Suprapubic skin (tissue), 4 donors: ENCODE measurements around the gene HIGD2A. TPM values are rescaled to one million over a fixed set of nuclear protein-coding genes. Genes with fewer than 3 reads are reported as not detected.
"Not testable (repeated sequence)": the region's sequence is repeated elsewhere in the genome, so short reads cannot be mapped to it uniquely, and the experiment has no call there.

ENCODE experiments used
- DNase-seq, 2 donors: peaks; one replicate each; pipeline ENCODE4 v3.0.0-alpha.2; 2019; ENCODE audit warnings: low spot score in 2 of 2
- H3K27ac ChIP-seq: fragments of 200-600 bp; sonication (generic); one replicate; pipeline ENCODE4 v1.5.1; 2019
- H3K27me3 ChIP-seq: fragments of 200-600 bp; sonication (generic); one replicate; pipeline ENCODE4 v1.5.1; 2019
- H3K36me3 ChIP-seq: fragments of 200-600 bp; sonication (generic); one replicate; pipeline ENCODE4 v1.5.1; 2019
- H3K4me1 ChIP-seq: fragments of 200-600 bp; sonication (generic); one replicate; pipeline ENCODE4 v1.5.1; 2019
- H3K4me3 ChIP-seq: fragments of 200-600 bp; sonication (generic); one replicate; pipeline ENCODE4 v1.5.1; 2019; ENCODE audit warnings: mild to moderate bottlenecking
- H3K9me3 ChIP-seq: fragments of 200-600 bp; sonication (generic); one replicate; pipeline ENCODE4 v1.5.1; 2019
- EP300 ChIP-seq: sonication (generic); formaldehyde crosslinking; IDR thresholded peaks from one replicate; pipeline ENCODE4 v1.6.1; 2017; ENCODE audit warnings: antibody characterized with exemption
- POLR2A ChIP-seq, 2 donors: fragments of 450-650 bp; IDR thresholded peaks; one replicate each; pipeline ENCODE4 v1.6.1; 2017; ENCODE audit warnings: antibody characterized with exemption in 2 of 2, mild to moderate bottlenecking in 2 of 2, moderate library complexity in 2 of 2
- POLR2AphosphoS5 ChIP-seq, 3 donors: sonication (generic); formaldehyde crosslinking; IDR thresholded peaks; one replicate each; pipeline ENCODE4 v1.6.1; 2017; ENCODE audit warnings: antibody characterized with exemption in 3 of 3
- WGBS: methylation state at CpG from one replicate; pipeline ENCODE4 v1.1.5; 2018; 5-methylcytosine and 5-hydroxymethylcytosine counted together
- total RNA-seq, 4 donors: library from RNA; depleted of rRNA; stranded (reverse); fragments of >200 nt; gene quantifications; one replicate each; pipeline ENCODE4 v1.1.0, GENCODE V29; 2016
- TF ChIP-seq, protein P1 (sequence below), 2 donors: fragments of 200-600 bp in 1 of 2; fragments of 450-650 bp in 1 of 2; sonication (generic) in 1 of 2; IDR thresholded peaks; one replicate each; pipeline ENCODE4 v1.5.1; 2016 to 2019; ENCODE audit warnings: antibody characterized with exemption in 2 of 2, mild to moderate bottlenecking in 1 of 2, moderate library complexity in 1 of 2

The HIGD2A gene
- total RNA-seq, 4 donors from 2014 or later, result 119 to 173 (median 161) TPM

DNA sequence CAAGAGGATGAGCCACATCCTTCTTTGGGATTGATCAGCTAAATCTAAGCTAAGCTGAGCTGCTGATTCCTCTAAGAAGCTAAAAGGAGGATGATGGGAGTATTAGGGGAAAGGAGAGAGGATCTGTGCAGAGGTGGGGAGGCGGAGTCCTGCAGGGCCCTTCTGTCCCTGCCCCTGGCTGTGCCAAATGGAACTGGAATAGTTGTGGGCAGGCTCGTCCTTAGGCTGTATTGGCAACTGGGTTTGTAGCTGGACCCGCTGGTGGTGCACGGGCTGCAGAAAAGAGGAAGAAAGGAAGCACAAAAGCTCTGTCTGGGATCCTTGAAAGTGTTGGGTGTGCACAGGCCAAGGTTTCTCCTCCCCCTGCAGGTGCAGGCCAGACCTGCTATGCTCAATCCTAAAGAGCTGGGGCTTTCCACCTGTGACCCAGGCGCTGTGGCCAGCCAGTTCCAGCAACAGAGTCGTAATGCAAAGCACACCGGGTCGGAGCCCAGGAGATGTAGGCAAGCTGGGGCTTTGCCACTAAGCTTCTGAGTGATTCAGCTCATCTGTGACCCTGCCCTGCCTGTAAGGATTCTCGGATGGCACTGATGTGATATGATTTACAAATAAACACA is 18.0 kb downstream of the HIGD2A start:
- H3K4me3 ChIP-seq, result no peak overlapping the region
- no peaks in the 10 kb centered on the region for H3K9me3 ChIP-seq
- TF ChIP-seq EP300 (no peak), POLR2AphosphoS5 (IDR thresholded peaks at IDR 0.05) (no peak), POLR2A (IDR thresholded peaks at IDR 0.05) (no peak)
- TF ChIP-seq, protein P1, sequence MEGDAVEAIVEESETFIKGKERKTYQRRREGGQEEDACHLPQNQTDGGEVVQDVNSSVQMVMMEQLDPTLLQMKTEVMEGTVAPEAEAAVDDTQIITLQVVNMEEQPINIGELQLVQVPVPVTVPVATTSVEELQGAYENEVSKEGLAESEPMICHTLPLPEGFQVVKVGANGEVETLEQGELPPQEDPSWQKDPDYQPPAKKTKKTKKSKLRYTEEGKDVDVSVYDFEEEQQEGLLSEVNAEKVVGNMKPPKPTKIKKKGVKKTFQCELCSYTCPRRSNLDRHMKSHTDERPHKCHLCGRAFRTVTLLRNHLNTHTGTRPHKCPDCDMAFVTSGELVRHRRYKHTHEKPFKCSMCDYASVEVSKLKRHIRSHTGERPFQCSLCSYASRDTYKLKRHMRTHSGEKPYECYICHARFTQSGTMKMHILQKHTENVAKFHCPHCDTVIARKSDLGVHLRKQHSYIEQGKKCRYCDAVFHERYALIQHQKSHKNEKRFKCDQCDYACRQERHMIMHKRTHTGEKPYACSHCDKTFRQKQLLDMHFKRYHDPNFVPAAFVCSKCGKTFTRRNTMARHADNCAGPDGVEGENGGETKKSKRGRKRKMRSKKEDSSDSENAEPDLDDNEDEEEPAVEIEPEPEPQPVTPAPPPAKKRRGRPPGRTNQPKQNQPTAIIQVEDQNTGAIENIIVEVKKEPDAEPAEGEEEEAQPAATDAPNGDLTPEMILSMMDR (IDR thresholded peaks at IDR 0.05), result no peak
- WGBS, result 58% methylated on average over 9 of the region's 9 CpGs
- peak overlapping the region; percentile 51 for H3K27ac ChIP-seq
- H3K36me3 ChIP-seq, result peaks cover 46% of the 10 kb centered on the region
- no peaks in the 10 kb centered on the region for H3K27me3 ChIP-seq
- peak in 1 of 2 donors; percentile 69 for DNase-seq
- H3K4me1 ChIP-seq, result peaks cover 77% of the 10 kb centered on the region

DNA sequence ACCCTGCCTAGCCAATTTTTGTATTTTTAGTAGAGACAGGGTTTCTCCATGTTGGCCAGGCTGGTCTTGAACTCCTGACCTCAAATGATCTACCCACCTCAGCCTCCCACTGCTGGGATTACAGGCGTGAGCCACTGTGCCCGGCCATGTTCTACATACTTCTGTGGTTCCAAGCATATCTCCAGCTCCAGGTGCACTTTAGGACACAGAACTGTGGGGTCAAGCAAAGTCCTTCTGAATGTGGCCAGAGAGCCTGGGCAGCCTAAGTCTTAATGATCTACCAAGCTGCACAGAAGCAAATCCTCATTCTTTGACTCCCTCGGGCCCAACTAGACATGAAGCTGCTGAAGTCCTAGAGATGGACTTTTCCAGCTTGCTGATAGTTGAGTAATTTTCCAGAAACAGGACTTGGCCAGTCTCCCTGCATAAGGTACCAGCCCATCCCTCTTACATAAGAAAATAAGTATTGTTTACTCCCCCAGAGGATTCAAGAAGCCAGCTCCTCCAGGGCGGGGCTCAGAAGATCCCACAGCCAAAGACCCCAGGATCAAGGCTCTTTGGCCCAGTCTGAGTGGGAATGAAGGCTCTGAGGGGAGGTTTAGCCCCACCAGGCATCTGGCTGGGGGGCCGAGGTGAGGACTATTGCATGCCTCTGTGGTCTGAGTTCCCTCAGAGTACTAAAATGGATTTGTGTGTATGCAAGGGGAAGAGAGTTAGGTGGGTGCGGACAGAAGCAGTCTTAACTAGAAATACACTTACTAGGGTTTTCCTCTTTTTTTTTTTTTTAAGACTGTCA is 19.1 kb downstream of the HIGD2A start:
- H3K27me3 ChIP-seq, result no peaks in the 10 kb centered on the region
- H3K9me3 ChIP-seq, result no peaks in the 10 kb centered on the region
- peak overlapping the region; percentile 51 for H3K27ac ChIP-seq
- 60% methylated on average over 4 of the region's 6 CpGs for WGBS
- H3K4me1 ChIP-seq, result peaks cover 76% of the 10 kb centered on the region
- TF ChIP-seq POLR2AphosphoS5 (IDR thresholded peaks at IDR 0.05) (no peak), POLR2A (IDR thresholded peaks at IDR 0.05) (no peak), EP300 (no peak)
- TF ChIP-seq, protein P1 (IDR thresholded peaks at IDR 0.05), result no peak
- peak in 1 of 2 donors; percentile 73 for DNase-seq
- H3K36me3 ChIP-seq, result peaks cover 46% of the 10 kb centered on the region
- H3K4me3 ChIP-seq, result no peak overlapping the region

DNA sequence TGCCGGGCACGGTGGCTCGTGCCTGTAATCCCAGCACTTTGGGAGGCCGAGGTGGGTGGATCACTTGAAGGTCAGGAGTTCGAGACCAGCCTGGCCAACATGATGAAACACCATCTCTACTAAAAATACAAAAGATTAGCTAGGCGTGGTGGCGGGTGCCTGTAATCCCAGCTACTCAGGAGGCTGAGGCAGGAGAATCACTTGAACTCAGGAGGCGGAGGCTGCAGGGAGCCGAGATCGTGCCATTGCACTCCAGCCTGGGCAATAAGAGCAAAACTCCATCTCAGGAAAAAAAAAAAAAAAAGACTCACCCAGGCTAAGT is 19.7 kb downstream of the HIGD2A start:
- H3K27me3 ChIP-seq, H3K9me3 ChIP-seq, H3K4me3 ChIP-seq: not testable (repeated sequence)
- DNase-seq, result peak in 1 of 2 donors; percentile 50
- Histone ChIP-seq H3K36me3 (peaks cover 46% of the 10 kb centered on the region), H3K27ac (peak overlapping the region; percentile 51), H3K4me1 (peaks cover 76% of the 10 kb centered on the region)
- WGBS, result 76% methylated on average over 10 of the region's 10 CpGs

DNA sequence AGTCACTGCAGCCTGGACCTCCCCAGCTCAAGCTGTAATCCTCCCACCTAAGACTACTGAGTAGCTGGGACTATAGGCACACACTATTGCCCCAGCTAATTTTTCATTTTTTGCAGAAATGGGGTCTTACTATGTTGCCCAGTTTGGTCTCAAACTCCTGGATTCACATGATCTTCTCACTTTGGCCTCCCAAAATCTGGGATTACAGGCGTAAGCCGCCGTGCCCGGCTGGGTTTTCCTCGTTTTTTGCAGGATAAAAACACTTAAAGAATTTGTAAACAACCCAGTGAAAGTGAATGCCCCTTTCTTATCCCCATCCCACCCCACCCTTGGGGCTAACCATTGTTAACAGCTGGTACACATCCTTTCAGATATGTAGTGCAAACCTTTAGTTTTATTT is 20.0 kb downstream of the HIGD2A start:
- peaks cover 76% of the 10 kb centered on the region for H3K4me1 ChIP-seq
- WGBS, result 84% methylated on average over 5 of the region's 5 CpGs
- TF ChIP-seq POLR2A (IDR thresholded peaks at IDR 0.05), result no peak
- no peak for TF ChIP-seq POLR2AphosphoS5 (IDR thresholded peaks at IDR 0.05)
- TF ChIP-seq EP300, result no peak
- TF ChIP-seq, protein P1 (IDR thresholded peaks at IDR 0.05), result no peak

DNA sequence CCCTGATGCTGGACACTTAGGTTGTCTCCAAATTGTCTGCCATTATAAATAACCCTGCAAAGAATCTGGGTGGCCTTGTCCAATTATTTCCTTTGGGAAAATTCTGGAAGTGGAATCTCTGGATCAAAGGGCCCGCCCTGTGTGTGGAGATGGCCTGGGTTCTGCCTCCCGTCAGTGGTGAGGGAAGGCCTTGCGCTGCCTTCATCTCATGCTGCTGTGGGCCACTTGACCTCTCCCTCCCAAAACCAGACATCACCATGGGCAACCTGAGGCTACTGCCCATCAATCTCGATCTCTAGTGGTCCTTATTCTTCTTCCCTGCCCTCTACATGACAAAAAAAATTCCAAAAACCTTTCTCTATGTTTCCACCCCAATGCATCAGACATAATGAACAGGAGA is 21.2 kb downstream of the HIGD2A start:
- Histone ChIP-seq H3K27ac (peak overlapping the region; percentile 98), H3K36me3 (peaks cover 40% of the 10 kb centered on the region), H3K4me1 (peaks cover 84% of the 10 kb centered on the region), H3K4me3 (no peak overlapping the region), H3K27me3 (no peaks in the 10 kb centered on the region), H3K9me3 (no peaks in the 10 kb centered on the region)
- 88% methylated on average over 3 of the region's 4 CpGs for WGBS
- DNase-seq, result peak in 1 of 2 donors; percentile 40
- TF ChIP-seq EP300 (no peak), POLR2AphosphoS5 (IDR thresholded peaks at IDR 0.05) (no peak), POLR2A (IDR thresholded peaks at IDR 0.05) (no peak)
- TF ChIP-seq, protein P1 (IDR thresholded peaks at IDR 0.05), result no peak

More for the DNA sequence above, 20.0 kb downstream of the HIGD2A start:
- H3K9me3 ChIP-seq, result no peaks in the 10 kb centered on the region
- no peaks in the 10 kb centered on the region for H3K27me3 ChIP-seq
- peak in 1 of 2 donors; percentile 47 for DNase-seq
- H3K4me3 ChIP-seq, result no peak overlapping the region
- H3K27ac ChIP-seq, result peak overlapping the region; percentile 51
- peaks cover 46% of the 10 kb centered on the region for H3K36me3 ChIP-seq
